ENCODE results near the gene RNASEH1.
"Not testable (repeated sequence)": the region's sequence is repeated elsewhere in the genome, so short reads cannot be mapped to it uniquely, and the experiment has no call there.

RNASEH1 gene

GRCh38 chr2:3522961-3523421 is 35.1 kb downstream of the RNASEH1 start:
- in situ Hi-C loops (cut with MboI; ENCODE audit: low sequenced_read_pairs): no loop called here

GRCh38 chr2:3520591-3520990 is 37.5 kb downstream of the RNASEH1 start:
- in situ Hi-C loops (cut with MboI; ENCODE audit: low sequenced_read_pairs): no loop called here

GRCh38 chr2:3519255-3520205 is 38.6 kb downstream of the RNASEH1 start, which contains the start of gene ADI1:
TSS of gene ADI1 (minus strand) at chr2:3519531. CDS start at chr2:3519487, 44 bp downstream.
- in situ Hi-C loops (cut with MboI; ENCODE audit: low sequenced_read_pairs): no loop called here

- in situ Hi-C loops (cut with MboI; ENCODE audit: low sequenced_read_pairs): no loop called here
Measured at GRCh38 chr2:3518496-3519254, 39.5 kb downstream of the RNASEH1 start.

GRCh38 chr2:3517948-3518495 is 40.1 kb downstream of the RNASEH1 start:
- in situ Hi-C loops (cut with MboI; ENCODE audit: low sequenced_read_pairs): no loop called here

- in situ Hi-C loops (cut with MboI; ENCODE audit: low sequenced_read_pairs): no loop called here
Measured at GRCh38 chr2:3516831-3517230, 41.3 kb downstream of the RNASEH1 start.

GRCh38 chr2:3515438-3515837 is 42.7 kb downstream of the RNASEH1 start:
- in situ Hi-C loops (cut with MboI; ENCODE audit: low sequenced_read_pairs): not testable (repeated sequence)

GRCh38 chr2:3513026-3513810 is 44.9 kb downstream of the RNASEH1 start:
- in situ Hi-C loops (cut with MboI; ENCODE audit: low sequenced_read_pairs): no loop called here

- in situ Hi-C loops (cut with MboI; ENCODE audit: low sequenced_read_pairs): no loop called here
Measured at GRCh38 chr2:3512086-3512485, 46.0 kb downstream of the RNASEH1 start.

GRCh38 chr2:3505771-3506170 is 52.4 kb downstream of the RNASEH1 start:
- in situ Hi-C loops (cut with MboI; ENCODE audit: low sequenced_read_pairs): no loop called here

GRCh38 chr2:3504741-3505140 is 53.4 kb downstream of the RNASEH1 start:
- in situ Hi-C loops (cut with MboI; ENCODE audit: low sequenced_read_pairs): no loop called here

GRCh38 chr2:3503483-3503882 is 54.6 kb downstream of the RNASEH1 start:
- in situ Hi-C loops (cut with MboI; ENCODE audit: low sequenced_read_pairs): no loop called here

GRCh38 chr2:3503046-3503445 is 55.1 kb downstream of the RNASEH1 start:
- in situ Hi-C loops (cut with MboI; ENCODE audit: low sequenced_read_pairs): no loop called here

GRCh38 chr2:3500326-3500899 is 57.7 kb downstream of the RNASEH1 start:
- in situ Hi-C loops (cut with MboI; ENCODE audit: low sequenced_read_pairs): no loop called here

- in situ Hi-C loops (cut with MboI; ENCODE audit: low sequenced_read_pairs): no loop called here
Measured at GRCh38 chr2:3498783-3499394, 59.2 kb downstream of the RNASEH1 start.

- in situ Hi-C loops (cut with MboI; ENCODE audit: low sequenced_read_pairs): not testable (repeated sequence)
Measured at GRCh38 chr2:3496708-3497080, 61.4 kb downstream of the RNASEH1 start.

Data from HL-60/S4 (cell line).